Measurements from ENCODE around the gene DNAJB11.

DNA sequence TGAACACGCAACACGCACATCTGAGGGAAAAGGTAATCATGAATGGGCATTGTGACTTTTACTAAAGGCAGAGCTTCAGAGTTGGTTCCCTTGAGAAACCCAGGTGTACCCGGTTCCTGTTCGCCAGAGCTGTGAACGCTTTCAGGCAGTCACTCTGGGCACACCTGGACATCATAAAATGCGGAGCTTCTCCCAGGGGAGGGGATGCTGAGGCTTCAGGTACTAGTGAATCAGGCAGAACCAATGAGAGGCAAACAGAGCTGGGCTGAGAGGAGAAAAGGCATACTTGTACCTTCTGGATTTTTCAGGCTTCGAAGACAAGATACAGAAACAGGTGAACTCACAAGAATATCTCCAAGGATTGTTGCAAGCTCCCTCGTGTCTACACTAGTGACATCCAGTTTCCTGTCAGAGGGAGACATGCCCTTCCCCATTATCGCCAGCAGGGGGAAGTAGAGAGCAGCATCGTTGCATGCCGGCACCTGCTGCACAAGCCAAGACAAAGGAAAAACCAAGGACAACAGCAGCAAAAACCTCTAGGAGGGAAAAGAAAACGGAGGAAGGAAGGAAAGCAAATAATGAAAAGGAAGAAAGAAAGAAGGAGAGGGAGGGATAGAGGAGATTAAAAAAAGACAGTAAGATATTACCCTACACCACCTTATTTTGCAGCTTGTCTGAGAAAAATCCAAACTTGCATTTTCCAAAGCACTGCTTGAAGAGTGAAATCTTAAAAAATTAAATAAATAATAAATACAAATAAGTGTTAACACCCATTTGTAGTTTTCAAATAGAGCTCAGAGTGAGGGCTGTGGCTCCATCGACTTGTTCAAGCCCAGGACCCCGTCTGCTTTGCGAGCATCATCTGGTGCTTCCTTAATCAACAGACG lies 44.3 kb downstream of the DNAJB11 start:
- TF ChIP-seq, protein P1, sequence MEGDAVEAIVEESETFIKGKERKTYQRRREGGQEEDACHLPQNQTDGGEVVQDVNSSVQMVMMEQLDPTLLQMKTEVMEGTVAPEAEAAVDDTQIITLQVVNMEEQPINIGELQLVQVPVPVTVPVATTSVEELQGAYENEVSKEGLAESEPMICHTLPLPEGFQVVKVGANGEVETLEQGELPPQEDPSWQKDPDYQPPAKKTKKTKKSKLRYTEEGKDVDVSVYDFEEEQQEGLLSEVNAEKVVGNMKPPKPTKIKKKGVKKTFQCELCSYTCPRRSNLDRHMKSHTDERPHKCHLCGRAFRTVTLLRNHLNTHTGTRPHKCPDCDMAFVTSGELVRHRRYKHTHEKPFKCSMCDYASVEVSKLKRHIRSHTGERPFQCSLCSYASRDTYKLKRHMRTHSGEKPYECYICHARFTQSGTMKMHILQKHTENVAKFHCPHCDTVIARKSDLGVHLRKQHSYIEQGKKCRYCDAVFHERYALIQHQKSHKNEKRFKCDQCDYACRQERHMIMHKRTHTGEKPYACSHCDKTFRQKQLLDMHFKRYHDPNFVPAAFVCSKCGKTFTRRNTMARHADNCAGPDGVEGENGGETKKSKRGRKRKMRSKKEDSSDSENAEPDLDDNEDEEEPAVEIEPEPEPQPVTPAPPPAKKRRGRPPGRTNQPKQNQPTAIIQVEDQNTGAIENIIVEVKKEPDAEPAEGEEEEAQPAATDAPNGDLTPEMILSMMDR (IDR thresholded peaks at IDR 0.05; ENCODE audit: insufficient read depth, low read length, poor library complexity, severe bottlenecking) = peak; percentile 92
- TF ChIP-seq EZH2phosphoT487 (conservative IDR thresholded peaks at IDR 0.05; ENCODE audit: low read length) = no peak

Measured in SU-DHL-6 (cell line).